CD1c-positive myeloid dendritic cell (primary cell): ENCODE data around the gene CD6.

Experiments
- DNase-seq: peaks from one replicate; pipeline ENCODE4 v3.0.0-alpha.2; 2016; ENCODE audit errors: extremely low spot score

CD6 gene

DNA sequence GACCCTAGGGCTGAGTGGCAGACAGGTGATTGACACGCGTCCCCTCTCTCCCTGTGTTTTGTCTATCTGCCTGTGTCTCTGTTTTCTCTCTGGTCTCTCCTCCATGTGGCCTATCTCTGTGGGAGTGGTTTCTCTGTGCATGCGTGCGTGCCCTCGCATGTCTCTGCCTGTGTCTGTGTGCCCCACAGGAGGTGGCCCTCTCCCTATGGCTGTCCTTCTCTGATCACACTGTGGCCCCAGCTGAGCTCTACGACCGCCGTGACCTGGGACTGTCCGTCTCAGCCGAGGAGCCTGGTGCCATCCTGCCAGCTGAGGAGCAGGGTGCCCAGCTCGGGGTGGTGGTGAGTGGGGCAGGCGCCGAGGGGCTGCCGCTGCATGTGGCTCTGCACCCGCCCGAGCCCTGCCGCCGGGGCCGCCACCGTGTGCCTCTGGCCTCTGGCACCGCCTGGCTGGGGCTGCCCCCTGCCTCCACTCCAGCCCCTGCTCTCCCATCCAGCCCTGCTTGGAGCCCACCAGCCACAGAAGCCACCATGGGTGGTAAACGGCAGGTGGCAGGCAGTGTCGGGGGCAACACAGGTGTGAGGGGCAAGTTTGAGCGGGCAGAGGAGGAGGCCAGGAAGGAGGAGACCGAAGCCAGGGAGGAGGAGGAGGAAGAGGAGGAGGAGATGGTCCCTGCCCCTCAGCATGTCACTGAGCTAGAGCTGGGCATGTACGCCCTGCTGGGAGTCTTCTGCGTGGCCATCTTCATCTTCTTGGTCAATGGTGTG lies 35.6 kb upstream of the CD6 start:
- DNase-seq, result no peak

DNA sequence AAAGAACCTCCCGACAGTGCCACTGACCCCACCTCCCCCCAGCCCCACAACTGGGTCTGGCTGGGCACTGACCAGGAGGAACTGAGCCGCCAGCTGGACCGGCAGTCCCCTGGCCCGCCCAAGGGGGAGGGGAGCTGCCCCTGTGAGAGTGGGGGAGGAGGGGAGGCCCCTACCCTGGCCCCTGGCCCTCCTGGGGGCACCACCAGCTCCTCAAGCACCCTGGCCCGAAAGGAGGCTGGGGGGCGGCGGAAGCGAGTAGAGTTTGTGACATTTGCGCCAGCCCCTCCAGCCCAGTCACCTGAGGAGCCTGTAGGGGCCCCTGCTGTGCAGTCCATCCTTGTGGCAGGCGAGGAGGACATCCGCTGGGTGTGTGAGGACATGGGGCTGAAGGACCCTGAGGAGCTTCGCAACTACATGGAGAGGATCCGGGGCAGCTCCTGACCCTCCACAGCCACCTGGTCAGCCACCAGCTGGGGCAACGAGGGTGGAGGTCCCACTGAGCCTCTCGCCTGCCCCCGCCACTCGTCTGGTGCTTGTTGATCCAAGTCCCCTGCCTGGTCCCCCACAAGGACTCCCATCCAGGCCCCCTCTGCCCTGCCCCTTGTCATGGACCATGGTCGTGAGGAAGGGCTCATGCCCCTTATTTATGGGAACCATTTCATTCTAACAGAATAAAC lies 34.9 kb upstream of the CD6 start:
- DNase-seq, result no peak

DNA sequence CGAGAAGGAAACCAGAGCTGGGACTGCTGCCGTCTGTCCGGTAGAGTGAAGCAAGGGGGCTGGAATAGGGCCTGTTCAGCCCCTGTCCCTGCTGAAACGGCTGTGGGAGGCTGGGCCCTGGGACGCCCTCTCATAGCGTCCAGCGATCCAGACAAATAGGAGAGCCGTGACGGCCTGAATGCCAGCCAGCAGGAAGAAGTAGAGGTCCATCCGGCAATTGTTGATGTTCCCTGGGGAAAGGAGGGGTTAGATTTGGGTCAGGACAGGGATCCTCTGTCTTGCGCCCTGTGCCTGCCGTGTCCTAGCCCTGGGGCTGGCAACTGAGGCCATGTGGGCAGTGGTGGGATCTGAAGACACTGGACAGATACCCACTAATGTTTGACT lies 34.3 kb upstream of the CD6 start:
- DNase-seq, result no peak

DNA sequence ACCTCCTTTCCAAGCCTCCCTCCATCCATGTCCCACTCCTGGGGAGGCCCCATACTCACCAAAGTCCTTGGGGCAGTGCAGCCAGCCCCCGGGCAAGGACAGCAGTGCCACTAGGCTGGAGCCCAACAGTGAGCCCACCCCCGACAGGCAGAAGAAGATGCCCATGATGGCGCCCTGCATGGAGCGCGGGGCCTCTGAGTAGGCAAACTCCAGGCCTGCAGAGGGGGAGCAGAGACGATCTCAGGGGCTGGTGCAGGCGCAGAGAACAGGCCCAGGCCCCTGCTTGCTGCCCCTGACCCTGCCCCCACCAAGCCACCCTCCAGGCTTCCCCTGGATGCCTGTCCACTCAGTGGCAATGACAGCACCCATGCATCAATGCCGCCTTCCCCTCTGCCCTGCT lies 33.7 kb upstream of the CD6 start:
- DNase-seq, result no peak

DNA sequence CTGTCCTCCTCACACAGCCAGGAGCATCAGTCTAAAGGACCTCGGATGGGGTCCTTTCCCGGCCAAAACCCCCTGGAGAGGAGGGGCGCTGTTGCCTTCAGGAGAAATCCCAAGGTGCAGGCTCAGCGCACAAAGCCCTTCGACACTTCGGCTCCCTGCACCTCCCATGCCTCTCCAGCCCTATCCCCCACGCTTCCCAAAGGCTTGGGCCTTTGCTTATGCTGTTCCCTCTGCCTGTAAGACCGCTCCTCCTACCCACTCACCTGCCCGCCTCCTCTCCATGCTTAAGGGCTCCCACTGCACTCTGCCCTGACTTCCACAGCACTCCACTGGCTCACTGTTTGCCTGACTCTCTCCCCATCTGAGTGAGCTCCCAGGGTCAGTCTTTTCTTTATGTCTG lies 33.0 kb upstream of the CD6 start:
- no peak for DNase-seq

DNA sequence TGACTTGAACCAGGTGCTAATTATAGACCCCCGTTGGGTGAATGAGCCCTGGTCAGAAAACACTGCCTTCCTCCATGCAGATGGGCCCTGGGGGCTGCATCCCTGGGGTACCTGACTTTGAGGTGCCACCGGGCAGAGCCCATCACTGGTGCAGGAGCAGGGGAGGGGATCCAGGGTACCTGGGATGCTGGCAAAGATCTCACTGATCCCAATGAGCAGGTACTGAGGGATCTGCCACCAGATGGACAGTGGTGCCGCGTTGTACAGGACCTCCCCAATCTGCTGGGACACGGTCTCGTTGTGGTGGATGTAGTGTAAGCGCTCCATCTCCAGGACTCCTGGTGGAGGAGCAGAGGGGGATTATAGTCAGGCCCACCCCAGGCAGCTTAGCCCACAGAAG lies 32.2 kb upstream of the CD6 start:
- DNase-seq, result no peak

DNA sequence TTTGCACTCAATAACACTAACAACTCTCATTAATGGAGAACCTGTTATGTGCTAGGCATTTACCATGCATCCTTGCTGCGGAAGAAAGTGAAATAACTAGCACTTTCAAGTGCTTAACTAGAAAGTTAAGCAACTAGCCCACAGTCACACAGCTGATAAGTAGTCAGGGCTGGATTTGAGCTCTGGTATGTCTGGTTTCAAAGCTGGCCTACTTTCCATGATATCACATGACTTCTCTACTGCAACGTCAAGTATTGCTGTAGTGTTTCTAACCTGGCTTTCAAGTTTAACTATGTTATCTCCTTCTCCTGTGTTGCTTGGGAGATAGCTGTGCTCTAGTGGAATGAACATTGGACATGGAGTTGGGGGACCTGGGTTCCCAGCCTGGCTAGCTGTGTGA lies 31.6 kb upstream of the CD6 start:
- DNase-seq, result no peak

DNA sequence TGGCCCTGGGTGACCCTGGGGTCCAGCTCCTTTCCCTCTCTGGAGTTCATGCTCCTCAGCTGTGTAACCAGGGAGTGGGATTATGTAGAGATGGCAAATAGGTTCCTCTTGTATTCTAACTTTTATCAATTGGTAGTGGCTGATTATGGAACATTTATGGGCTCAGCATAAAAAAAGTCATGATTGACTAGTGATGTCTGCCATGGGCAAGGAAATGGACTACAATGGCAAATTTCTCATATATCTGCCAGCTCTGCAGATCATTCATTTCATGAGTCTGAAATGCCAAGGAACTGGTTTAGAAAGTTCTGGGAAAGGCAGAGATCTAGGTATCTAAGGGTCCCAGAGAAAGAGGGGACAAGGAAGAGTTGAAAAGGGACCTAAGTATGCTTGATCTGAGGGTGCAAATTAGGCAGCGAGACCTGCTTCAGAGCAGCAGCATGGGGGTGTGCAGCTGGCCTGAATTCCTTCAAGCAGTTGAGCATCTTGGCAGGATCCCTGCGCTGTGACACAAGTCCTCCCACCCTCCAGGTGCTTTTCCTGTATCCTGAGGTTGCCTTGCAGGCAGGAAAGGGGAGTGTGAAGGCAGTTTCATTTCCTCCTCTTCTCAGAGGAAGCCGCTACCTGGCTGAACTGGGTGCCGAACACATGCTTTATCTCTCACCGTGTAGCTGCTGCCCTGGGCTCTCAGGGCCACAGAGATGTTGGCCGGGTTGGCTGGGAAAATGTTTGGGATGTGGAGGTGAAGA lies 29.9 kb upstream of the CD6 start:
- DNase-seq, result no peak

DNA sequence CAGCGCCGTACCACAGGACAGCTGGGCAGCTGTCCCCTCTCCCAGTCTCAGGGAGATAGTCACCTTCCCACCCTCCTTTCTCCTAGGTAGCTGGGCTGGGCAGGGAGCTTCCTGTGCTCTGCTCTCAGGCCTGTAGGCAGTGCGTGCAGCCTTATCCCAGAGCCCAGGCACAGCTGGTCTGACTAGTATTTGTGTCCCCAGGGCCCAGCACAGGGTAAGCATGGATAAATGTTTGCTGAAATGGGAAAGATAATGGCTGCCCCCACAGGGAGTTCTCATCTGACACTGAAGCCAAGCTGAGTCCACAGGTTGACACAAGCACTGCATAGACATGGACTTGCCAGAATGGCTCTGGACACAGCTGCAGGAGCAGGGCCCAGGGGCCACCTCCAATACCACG lies 29.3 kb upstream of the CD6 start:
- DNase-seq, result no peak

DNA sequence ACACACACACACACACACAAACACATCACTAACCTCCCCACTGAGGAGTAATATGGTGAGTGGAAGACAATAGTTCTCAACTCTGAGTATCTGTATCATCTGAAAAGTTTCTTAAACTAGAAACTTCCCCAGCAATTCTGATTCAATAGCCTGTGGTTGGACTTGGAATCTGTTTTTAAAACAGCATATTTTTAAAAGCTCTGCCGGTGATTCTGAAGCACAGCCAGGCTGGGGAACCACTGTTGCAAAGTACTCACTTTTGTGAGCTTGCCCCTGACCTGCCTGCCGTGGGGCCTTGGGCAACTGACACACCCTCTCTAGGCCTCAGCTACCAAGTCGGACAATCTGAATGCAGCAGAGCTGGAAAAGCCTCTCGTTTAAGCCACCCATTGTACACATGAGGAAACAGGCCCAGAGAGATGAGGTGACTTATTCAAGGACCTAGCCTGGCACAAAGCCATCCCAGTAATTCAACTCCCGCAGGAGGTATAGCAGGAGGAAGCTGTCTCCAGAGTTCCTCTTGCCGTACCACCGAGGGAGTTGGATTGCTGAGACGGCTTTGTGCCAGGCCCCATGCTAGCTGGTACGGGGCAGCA lies 28.4 kb upstream of the CD6 start:
- DNase-seq, result no peak

DNA sequence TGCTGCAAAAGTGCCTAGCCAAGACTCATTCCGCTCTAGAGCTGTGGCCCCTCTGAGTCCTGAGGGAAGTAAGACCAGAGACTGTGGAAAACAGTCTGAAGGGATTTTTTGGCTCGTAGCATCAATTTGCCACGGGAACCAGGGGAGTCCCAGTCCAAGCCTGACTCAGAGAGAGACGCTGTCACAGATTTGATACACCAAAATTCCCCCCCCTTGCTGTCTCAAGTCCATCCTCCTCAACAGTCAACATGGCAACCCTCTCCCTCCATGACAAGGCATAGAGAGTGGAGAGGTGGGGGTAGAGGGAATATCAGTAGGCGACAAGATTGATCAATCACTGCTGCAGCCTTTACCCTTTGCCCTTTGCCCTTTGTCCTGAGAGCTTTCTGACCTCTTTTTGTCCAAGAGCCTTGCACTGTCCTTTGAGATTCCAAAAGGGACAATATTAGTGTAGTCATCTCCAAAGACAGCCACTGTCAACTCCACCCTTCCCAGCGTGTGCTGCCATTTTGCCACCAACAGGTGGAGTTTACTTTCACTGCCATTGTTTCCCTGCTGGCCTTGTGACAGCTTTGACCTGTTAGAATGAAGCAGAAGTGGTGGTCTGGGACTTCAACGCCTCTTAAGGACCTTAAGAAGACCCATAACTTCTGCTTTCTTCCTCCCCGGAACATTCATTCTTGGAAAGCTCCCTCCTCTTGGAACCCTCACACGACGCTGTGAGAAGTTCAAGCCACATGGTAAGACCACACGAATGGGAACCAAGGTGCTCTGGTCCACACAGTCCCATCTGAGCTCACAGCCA lies 26.8 kb upstream of the CD6 start:
- DNase-seq, result peak; percentile 89

DNA sequence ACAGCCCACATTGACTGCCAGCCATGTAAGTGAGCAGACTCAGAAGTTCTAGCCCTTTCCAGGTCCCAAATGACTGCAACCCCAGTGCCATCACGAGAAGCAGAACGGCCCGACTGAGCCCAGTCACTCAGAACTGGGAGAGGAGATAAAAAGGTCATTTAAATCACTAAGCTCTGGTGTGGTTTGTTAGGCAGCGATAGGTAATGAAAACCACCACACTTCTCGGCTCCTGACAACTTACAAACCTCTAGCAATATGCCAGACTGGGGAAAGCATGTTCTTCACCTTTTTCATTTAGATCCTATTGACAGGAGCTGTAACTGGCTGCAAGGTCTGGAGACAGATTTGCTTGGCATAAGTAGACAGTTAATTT lies 26.2 kb upstream of the CD6 start:
- DNase-seq, result no peak

DNA sequence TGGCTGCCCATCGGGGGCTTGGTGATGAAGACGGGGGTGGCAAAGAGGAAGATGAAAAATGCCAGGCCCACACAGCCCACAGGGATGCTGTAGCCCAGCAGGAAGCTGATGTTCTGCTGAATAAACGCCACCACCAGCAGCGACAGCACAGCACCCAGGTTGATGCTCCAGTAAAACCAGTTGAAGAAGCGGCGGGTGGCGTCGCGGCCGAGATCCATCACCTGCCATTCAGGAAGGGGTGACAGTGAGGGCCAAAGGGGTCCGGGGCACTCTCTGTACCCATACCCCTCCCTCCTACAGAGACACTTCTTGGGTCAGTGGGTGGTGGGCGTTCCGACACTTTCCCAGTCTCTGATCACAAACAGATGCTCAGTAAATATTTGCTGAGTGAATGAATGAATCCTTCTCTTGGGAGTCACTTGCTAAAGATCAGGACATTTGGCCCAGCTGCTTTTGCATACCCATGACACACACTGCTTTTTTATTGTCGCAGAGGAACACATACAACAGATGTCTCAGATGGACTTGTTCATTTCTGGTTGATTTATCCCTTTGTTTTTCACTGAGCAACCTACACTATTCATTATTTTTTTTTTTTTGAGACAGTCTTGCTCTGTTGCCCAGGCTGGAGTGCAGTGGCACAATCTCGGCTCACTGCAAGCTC lies 24.7 kb upstream of the CD6 start:
- DNase-seq, result no peak

DNA sequence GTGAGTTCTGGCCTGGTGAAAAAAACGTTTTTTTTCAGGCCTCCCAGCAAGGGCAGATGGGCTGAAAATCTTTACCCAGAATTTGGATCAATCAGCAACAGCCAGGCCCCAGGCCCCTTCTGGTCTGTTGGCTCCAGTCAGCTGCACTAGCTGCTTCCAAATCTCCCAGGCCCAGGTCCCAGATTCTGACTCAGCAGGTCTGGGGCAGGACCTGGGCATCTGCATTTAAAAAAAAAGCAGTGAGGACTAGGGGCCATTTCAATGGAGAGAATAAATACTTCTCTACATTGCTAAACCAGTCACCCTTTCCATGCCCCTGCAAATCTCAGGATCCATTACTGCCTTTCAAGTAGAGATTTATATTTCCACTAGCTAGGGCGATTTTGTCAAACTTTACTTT lies 23.8 kb upstream of the CD6 start:
- DNase-seq, result no peak

DNA sequence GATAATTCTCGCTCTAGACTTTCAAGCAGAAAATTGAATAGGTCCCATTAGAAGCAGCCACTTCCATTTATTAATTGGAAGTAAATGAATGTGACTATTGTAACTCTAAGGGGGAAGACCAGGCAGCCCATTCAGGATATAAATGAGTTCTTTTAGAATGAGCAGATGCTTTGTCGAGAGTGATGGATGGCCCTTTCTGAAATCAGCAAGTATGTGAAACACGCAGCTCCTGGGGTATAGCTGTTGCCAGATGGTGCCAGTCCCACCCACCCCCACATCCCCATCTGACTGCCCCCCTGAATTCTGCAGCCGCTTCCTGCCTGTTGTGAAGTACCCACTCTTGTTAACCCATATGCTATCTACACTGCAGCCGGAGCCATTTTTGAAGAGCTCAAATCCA lies 23.2 kb upstream of the CD6 start:
- no peak for DNase-seq

DNA sequence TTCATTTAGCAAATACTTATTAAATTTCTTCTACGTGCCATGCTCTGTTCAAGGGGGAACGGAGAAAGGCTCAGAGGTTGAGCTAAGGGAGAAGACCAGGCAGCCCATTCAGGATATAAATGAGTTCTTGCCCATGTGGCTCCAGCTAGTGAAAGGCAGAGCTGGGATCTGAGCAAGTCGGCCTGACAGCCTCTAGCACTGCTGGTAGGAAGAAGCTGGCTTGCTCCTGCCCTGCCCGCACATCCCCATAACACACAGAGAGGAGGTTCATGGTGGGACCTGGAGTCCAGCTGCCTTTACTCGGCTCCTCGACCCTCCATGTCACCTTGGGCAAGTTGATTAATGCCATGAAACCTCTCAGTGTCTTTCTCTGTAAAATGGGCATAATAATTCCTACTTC lies 21.5 kb upstream of the CD6 start:
- no peak for DNase-seq

DNA sequence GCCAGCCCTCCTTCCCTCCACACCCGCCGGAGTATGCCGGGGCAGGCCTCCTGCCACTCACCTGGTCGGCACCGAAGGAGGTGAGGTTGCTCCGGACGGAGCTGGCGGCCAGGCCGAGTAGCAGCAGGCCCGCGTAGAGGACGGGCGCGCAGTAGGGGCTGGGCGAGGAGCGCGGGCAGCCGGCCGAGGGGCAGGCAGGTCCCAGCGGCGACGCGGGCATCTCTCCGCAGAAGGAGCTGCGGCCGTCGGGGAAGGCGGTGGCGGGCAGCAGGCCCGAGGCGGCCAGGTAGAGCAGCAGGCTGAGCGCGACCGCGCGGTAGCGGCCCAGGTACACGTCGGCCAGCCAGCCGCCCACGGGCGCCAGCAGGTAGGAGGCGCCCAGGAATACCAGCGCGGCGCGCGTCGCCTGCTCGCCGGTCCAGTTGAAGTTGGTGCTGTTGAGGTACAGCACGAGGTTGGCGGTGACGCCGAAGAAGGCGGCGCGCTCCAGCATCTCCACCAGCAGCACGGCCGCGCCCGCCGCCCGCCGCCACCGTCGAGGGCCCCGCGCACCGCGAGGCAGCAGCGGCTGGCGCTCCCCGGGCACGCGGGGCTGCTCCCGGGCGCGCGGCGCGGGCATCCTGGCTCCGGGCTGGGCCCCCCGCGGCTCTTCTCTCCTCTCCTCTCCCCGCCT lies 20.4 kb upstream of the CD6 start:
- DNase-seq, result peak; percentile 57

DNA sequence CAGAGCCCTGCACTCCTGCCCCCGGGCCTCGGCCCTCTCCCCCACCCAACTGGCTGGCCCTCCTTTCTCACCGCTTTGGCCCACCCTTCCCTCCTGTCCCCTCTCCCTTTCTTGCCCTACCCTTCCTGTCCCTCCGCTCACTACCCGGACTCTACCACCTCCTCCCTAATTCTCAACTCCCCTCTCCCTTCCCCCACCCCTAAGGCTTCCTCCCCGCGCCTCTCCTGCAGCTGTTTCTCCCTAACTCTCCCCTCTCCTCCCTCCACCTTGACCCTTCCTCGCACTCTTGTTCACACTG lies 19.9 kb upstream of the CD6 start:
- DNase-seq, result no peak

DNA sequence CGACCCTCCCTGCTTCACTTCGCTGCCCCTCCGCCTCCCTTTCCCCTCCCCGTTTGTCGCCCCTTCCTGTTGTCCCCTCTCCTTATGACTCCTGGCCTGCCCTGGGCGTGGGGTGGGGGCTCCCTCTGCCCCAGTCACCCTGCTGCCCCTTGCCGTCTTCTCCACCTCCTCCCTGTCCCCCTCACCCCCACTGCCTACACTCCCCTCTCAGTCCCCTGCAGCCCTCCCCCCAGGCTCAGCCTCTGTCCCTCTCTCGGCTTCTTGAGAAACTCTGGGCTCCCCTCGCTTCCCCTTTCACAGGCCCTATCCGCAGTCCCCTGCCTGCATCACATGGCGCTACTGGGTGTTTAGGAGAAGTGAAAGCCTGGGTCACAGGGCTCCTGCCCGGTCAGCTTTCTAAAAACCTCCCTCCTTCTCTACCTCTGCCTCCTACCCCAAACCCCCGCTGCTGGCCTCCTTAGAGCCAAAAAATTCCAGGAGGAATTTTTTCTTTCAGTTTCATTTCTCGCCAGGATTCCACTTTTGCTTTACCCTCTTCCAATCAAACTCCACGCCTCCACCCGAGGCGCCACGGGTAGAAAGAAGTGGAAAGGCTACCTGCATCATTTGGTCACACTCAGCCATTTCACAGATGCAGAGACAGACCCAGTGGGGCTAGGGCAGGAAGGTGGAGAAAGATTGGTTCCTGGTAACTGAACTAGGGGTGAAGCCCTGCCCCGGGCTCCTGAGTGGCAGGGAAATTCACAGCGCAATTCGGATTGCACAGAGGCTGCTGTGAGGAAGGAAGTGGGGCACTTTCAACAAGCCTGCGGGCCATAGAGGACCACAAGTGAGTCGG lies 19.4 kb upstream of the CD6 start, which contains the start of gene SLC15A3:
Gene SLC15A3 (minus strand): TSS at position 273 of the 838 bp plus-strand sequence. CDS start 625 bp downstream, outside the sequence.
- peak; percentile 95 for DNase-seq

DNA sequence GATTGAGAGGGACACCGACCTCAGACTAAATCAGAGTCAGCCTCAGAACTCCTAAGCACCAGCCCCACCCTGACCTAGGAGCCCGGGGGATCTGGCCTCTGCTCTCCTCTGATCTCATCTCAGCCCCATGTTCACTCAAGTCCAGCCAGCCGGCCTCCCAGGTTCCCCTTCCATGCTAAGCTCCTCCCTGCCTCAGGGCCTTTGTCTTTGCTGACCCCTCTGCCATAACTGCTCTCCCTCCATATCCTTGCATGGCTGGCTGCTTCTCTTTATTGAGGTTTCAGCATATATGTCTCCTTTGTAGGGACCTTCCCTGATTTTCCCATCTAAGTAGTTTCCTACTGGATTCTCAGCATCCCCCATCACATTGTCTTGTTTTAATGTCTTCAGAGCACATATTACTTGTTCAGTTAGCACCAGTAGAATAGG lies 18.7 kb upstream of the CD6 start:
- DNase-seq, result no peak
